ENCODE measurements around the gene BSPH1. TPM values are rescaled to one million over a fixed set of nuclear protein-coding genes. Genes with fewer than 3 reads are reported as not detected.

BSPH1 gene, protein sequence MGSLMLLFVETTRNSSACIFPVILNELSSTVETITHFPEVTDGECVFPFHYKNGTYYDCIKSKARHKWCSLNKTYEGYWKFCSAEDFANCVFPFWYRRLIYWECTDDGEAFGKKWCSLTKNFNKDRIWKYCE
- total RNA-seq: not detected in 2 replicates
- long read RNA-seq: 0 reads

DNA sequence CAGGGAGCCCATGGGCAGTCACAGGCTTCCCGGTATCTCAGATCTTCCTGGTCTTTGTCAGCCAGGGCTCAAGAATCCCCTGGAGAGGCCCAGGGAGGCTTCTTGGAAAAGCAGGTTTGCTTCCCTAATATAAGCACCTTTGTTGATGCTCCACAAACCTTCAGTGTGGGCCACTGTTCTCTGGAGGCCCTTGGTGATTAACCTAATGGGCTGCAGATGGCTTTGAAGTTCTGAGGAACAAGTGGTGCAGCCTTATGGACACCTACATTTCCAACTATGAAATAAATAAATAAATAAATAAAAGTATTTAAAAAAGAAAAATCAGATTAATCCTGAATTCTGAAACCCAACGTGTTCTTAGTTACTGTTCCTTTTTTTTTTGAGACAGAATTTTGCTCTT is at the start of gene BSPH1:
BSPH1 (minus strand) TSS at position 101 of the 400 bp plus-strand sequence; CDS start at position 12, 89 bp downstream.
- Mint-ChIP-seq H3K27ac (ENCODE audit: unreplicated experiment) (no peak within 1 kb of the TSS), H3K27me3 (ENCODE audit: unreplicated experiment) (peaks cover 15% of the 10 kb centered on the region), H3K4me1 (ENCODE audit: unreplicated experiment) (no peaks in the 10 kb centered on the region), H3K36me3 (ENCODE audit: unreplicated experiment) (no peaks in the 10 kb centered on the region), H3K4me3 (ENCODE audit: unreplicated experiment) (no peak within 1 kb of the TSS), H3K9me3 (ENCODE audit: unreplicated experiment) (no peaks in the 10 kb centered on the region)
- no peak for DNase-seq (ENCODE audit: extremely low spot score, unreplicated experiment)
- no peak for TF ChIP-seq CTCF (IDR thresholded peaks at IDR 0.05)

DNA sequence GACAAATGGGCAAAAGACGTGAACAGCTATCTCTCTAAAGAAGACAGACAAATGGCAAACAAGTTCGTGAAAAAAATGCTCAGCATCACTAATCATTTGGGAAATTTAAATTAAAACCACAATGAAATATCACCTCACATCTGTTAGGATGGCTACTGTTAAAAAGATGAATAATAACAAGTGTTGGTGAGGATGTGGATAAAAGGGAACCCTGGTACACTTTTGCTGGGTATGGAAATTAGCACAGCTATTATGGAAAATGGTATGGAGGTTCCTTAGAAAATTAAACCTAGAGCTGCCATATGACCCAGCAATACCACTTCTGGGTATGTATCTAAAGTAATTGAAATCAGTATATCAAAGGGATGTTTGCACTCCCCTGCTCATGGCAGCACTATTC is 44.8 kb upstream of the BSPH1 start:
- H3K4me1 Mint-ChIP-seq (ENCODE audit: unreplicated experiment): no peaks in the 10 kb centered on the region
- no peak overlapping the region for H3K27ac Mint-ChIP-seq (ENCODE audit: unreplicated experiment)
- no peaks in the 10 kb centered on the region for H3K9me3 Mint-ChIP-seq (ENCODE audit: unreplicated experiment)
- DNase-seq (ENCODE audit: extremely low spot score, unreplicated experiment): no peak
- TF ChIP-seq CTCF (IDR thresholded peaks at IDR 0.05): no peak
- no peaks in the 10 kb centered on the region for H3K36me3 Mint-ChIP-seq (ENCODE audit: unreplicated experiment)
- H3K4me3 Mint-ChIP-seq (ENCODE audit: unreplicated experiment): no peak overlapping the region
- peaks cover 6% of the 10 kb centered on the region for H3K27me3 Mint-ChIP-seq (ENCODE audit: unreplicated experiment)

DNA sequence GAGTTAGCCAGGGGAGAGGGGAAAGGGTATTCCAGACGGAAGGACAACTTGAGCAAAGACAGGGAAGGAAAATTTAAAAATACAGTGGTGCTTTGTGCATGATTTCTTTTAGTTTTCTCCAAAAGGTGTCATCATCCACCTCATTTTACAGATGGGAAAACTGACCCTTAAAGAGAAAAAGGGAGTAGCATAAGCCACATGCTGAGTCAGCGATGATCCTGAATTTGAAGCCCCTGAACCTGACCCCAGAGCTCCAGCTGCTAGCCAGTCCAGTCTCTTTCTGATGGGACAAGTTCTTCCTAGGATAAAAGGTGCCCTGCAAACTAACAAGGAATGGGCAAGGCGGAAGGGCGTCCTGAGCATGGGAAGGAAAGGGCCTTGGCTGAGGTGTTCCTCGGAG is 41.6 kb upstream of the BSPH1 start:
- Mint-ChIP-seq H3K27ac (ENCODE audit: unreplicated experiment) (no peak overlapping the region), H3K4me3 (ENCODE audit: unreplicated experiment) (no peak overlapping the region), H3K27me3 (ENCODE audit: unreplicated experiment) (peaks cover 7% of the 10 kb centered on the region), H3K36me3 (ENCODE audit: unreplicated experiment) (no peaks in the 10 kb centered on the region), H3K9me3 (ENCODE audit: unreplicated experiment) (no peaks in the 10 kb centered on the region), H3K4me1 (ENCODE audit: unreplicated experiment) (no peaks in the 10 kb centered on the region)
- DNase-seq (ENCODE audit: extremely low spot score, unreplicated experiment): no peak
- no peak for TF ChIP-seq CTCF (IDR thresholded peaks at IDR 0.05)

GRCh38 chr19:48030073-48030472 is 38.1 kb upstream of the BSPH1 start:
- Mint-ChIP-seq H3K27me3 (ENCODE audit: unreplicated experiment) (peaks cover 17% of the 10 kb centered on the region), H3K4me1 (ENCODE audit: unreplicated experiment) (no peaks in the 10 kb centered on the region), H3K36me3 (ENCODE audit: unreplicated experiment) (no peaks in the 10 kb centered on the region), H3K4me3 (ENCODE audit: unreplicated experiment) (no peak overlapping the region), H3K9me3 (ENCODE audit: unreplicated experiment) (no peaks in the 10 kb centered on the region), H3K27ac (ENCODE audit: unreplicated experiment) (no peak overlapping the region)
- DNase-seq (ENCODE audit: extremely low spot score, unreplicated experiment): no peak
- no peak for TF ChIP-seq CTCF (IDR thresholded peaks at IDR 0.05)

- no peak for TF ChIP-seq CTCF (IDR thresholded peaks at IDR 0.05)
- Mint-ChIP-seq H3K27me3 (ENCODE audit: unreplicated experiment) (peaks cover 16% of the 10 kb centered on the region), H3K36me3 (ENCODE audit: unreplicated experiment) (no peaks in the 10 kb centered on the region), H3K27ac (ENCODE audit: unreplicated experiment) (no peak overlapping the region), H3K4me3 (ENCODE audit: unreplicated experiment) (no peak overlapping the region), H3K4me1 (ENCODE audit: unreplicated experiment) (no peaks in the 10 kb centered on the region), H3K9me3 (ENCODE audit: unreplicated experiment) (no peaks in the 10 kb centered on the region)
- DNase-seq (ENCODE audit: extremely low spot score, unreplicated experiment): no peak
Observed at GRCh38 chr19:48029431-48029830, 37.5 kb upstream of the BSPH1 start.
